GM18519 (cell line): ENCODE measurements around the gene ATP13A4.

Source experiments
- ATAC-seq: cut with Tn5 transposase; IDR thresholded peaks from one replicate; pipeline ENCODE4 v1.9.1; 2021; ENCODE audit warnings: mild to moderate bottlenecking, moderate library complexity; ENCODE audit not compliant: unreplicated experiment, low FRiP score

The ATP13A4 gene, protein sequence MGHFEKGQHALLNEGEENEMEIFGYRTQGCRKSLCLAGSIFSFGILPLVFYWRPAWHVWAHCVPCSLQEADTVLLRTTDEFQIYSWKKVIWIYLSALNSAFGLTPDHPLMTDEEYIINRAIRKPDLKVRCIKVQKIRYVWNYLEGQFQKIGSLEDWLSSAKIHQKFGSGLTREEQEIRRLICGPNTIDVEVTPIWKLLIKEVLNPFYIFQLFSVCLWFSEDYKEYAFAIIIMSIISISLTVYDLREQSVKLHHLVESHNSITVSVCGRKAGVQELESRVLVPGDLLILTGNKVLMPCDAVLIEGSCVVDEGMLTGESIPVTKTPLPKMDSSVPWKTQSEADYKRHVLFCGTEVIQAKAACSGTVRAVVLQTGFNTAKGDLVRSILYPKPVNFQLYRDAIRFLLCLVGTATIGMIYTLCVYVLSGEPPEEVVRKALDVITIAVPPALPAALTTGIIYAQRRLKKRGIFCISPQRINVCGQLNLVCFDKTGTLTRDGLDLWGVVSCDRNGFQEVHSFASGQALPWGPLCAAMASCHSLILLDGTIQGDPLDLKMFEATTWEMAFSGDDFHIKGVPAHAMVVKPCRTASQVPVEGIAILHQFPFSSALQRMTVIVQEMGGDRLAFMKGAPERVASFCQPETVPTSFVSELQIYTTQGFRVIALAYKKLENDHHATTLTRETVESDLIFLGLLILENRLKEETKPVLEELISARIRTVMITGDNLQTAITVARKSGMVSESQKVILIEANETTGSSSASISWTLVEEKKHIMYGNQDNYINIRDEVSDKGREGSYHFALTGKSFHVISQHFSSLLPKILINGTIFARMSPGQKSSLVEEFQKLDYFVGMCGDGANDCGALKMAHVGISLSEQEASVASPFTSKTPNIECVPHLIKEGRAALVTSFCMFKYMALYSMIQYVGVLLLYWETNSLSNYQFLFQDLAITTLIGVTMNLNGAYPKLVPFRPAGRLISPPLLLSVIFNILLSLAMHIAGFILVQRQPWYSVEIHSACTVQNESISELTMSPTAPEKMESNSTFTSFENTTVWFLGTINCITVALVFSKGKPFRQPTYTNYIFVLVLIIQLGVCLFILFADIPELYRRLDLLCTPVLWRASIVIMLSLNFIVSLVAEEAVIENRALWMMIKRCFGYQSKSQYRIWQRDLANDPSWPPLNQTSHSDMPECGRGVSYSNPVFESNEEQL

GRCh38 chr3:193554811-193555210 is at the start of gene ATP13A4:
Gene ATP13A4 (minus strand): TSS chr3:193554895. CDS start chr3:193554799, 96 bp downstream.
- ATAC-seq = no peak

- ATAC-seq = no peak
These were observed 44.7 kb upstream of the ATP13A4 start for GRCh38 chr3:193599393-193599792.

DNA sequence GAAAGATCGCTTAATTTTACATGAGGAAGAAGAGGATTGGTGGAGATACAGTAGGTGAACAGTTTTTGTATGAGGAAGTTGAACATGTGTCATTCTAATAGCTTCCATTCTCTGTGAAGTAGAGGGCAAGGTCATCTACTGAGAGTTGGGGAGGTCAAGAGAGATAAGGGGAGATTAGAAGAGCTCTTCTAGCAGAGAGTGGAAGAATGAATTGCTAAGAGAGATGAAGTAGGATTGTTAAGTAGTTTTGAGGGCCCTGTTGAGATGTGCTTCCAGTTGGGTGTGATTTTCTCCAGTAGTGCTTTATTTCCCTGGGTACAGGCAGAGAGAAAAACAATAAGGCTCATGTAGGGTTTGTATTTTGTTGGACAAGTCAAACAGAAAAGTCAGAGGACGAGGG is 43.5 kb upstream of the ATP13A4 start:
- ATAC-seq = no peak

DNA sequence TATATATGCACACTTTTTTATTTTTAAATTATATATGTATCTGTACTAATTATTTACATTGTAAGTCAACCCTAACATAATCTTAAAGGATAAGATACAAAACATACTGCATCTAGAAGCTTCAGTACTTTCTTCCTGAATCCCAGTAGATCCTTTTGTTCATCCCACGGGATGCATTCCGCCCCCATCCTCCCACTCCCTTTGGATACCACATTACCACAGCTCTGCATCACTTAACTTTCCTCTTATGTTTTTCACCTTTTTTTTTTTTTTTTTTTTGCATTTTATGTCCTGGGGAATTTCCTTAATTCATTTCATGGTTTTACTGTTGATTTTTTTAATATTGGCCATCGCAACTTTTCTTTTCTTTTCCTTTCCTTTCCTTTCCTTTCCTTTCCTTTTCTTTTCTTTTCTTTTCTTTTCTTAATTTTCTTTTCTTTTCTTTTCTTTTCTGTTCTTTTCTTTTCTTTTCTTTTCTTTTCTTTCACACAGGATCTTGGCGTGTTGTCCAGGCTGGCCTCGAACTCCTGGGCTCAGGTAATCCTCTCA is 41.3 kb upstream of the ATP13A4 start:
- no peak for ATAC-seq

DNA sequence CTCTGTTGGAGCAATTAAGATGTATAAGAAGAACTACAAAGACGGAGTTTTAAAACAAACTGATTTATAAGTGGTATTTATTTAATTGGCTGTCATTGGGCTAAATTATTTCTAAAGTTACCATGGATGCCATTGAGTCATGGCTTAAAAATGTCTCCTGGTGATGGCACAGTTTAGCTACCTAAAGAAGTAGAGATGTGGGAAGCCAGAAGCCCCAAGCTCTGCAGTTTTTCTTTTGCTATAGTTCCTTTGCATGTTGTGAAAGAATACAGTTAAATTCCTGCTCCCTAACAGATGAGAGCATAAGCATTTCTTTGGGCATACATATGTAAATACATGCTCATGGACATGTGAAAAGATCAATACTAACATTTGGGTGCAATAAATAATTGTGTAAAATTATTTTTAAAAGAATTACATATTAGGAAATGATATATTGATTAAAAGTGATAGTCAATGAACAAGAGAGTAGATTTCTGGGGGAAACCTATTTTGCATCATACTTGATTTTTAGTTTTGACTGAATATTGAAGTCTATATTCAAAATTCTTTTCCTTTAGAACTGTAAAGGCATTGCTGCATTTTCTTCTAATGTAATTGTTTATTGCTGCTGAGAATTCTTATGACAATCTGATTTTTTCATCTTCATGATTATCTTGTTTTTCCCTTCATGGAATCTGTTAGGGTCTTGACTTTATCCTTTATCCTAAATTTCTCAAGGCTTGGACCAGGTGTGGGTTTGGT is 40.4 kb upstream of the ATP13A4 start:
- ATAC-seq = no peak

DNA sequence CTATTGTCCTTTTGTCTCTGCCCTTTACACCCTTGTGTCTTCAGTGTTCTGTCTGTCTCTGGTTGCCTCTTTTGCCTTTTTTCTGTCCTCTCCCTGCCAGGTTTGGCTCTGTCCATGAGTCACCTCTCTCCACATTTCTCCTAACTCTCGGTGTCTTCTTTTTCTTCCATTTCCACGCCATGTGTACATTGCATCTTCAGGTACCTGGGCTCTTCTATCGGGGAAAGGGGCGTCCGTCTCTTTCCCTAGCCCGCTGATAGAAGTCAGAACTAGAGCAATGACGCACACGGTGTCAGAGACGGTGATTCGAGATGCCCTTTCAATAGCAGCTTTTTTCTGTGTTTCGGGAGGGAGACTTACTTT is 39.0 kb upstream of the ATP13A4 start:
- ATAC-seq = no peak

DNA sequence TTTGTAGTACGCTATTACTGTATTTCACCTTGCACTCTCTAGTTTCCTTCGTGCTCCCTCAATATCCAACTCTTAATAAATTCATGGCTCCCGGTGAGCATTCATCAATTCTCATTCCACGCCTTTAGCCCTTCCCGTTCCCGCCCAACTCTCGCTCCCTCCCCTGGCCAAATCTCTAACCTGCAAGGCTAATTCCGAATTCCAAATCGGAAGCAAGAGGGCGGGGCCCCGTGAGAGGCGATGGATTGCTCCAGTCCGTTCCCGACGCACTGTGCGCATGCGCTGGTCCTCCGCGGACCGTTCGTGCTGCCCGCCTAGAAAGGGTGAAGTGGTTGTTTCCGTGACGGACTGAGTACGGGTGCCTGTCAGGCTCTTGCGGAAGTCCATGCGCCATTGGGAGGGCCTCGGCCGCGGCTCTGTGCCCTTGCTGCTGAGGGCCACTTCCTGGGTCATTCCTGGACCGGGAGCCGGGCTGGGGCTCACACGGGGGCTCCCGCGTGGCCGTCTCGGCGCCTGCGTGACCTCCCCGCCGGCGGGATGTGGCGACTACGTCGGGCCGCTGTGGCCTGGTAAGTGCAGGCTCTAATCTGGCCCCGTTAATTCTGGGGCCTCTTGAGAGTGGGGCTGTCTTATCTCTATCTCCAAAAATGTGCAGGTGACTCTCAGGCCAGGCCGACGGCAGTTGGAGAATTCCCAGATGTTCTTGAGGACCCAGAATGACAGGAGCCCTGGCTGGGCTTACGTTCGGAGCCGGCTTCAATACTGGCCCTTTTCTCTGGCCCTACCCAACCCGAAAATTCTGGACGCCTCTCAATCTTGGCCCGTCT is 38.4 kb upstream of the ATP13A4 start, which contains the start of gene OPA1:
OPA1 (plus strand) TSS at position 368 of the 827 bp plus-strand sequence; CDS start at position 538, 170 bp downstream.
- peak; percentile 96 for ATAC-seq

GRCh38 chr3:193590088-193590856 is 35.6 kb upstream of the ATP13A4 start:
- no peak for ATAC-seq

GRCh38 chr3:193589616-193590015 is 34.9 kb upstream of the ATP13A4 start:
- no peak for ATAC-seq

DNA sequence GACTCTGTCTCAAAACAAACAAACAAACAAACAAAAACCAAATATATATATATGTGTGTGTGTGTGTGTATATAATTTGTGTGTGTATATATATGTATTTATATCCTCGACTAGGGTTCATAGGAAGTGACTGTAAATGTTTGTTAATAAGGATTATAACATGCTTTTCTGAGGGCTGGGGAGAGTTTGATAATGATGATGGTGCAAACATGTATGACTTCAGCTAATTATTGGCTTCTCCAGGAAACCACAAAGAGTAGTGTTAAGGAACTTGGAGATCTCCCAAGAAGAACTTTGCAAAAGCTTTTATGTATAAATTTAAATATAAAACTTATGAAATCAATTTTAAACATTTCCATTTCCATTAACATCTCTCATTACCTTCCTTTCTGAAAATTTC is 34.4 kb upstream of the ATP13A4 start:
- ATAC-seq = no peak

GRCh38 chr3:193586526-193586925 is 31.8 kb upstream of the ATP13A4 start:
- ATAC-seq = no peak

DNA sequence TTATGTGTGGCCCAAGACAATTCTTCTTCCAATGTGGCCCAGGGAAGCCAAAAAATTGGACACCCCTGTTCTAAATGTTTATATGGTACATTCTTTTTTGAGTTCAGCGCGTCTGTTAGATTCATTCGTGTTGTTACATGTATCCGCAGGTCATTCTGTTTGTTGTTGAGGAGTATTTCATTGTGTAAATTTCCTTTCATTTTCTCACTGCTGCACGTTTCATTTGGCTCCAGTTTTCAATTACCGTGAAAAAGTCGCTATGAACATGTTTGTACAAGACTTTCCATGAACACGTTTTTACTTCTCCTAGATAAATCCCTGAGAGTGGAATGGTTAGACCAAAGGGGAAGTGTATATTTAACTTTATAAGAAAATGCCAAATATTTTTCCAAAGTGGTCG is 30.8 kb upstream of the ATP13A4 start:
- no peak for ATAC-seq

DNA sequence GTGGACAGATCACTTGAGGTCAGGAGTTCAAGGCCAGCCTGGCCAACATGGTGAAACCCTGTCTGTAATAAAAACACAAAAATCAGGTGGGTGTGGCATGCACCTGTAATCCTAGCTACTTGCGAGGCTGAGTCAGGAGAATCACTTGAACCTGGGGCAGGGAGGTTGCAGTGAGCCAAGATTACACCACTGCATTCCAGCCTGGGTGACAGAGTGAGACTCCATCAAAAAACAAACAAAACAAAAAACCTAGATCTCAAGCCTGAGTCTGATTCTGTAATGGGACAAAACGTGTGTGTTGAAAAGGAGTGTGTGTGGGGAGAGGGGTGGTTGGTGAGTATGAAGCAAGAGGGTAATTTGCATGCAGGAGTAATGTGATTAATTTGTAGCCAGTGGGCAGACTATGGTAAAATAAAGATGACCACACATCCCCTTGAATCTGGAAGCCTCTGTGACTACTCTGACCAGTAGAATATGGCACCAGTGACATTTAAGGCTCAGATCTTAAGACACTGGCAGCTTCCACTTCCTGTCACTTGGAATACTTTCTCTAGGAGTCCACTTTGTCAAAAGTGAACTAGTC is 19.9 kb upstream of the ATP13A4 start:
- ATAC-seq = no peak

GRCh38 chr3:193573403-193574191 is 18.9 kb upstream of the ATP13A4 start:
- ATAC-seq = no peak

- peak; percentile 59 for ATAC-seq
These were observed 17.8 kb upstream of the ATP13A4 start for GRCh38 chr3:193572426-193572908.

DNA sequence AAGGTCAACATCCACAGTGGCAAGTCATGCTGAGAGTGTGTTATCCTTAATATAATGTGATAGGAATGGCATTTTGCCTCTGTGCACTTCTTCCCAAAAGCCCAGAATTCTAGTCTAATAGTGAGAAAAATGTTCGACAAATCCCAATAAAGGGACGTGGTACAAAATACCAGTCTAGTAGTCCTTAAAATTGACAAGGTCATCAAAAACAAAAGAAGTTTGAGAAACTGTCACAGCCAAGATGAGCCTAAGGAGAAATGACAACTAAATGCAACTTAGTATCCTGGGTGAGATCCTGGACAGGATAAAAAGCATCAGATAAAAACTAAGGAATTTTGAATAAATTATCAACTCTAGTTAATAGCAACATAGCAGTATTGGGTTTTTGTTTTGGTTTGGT is 14.4 kb upstream of the ATP13A4 start:
- ATAC-seq = no peak

GRCh38 chr3:193564012-193564411 is 9.3 kb upstream of the ATP13A4 start:
- no peak for ATAC-seq
